NCI-H345 (cell line): ENCODE results near the gene TOP3A.

ENCODE experiments used
- DNase-seq: peaks from one replicate; lab custom pipeline; 2025; lab: John Stamatoyannopoulos, UW

TOP3A gene

DNA sequence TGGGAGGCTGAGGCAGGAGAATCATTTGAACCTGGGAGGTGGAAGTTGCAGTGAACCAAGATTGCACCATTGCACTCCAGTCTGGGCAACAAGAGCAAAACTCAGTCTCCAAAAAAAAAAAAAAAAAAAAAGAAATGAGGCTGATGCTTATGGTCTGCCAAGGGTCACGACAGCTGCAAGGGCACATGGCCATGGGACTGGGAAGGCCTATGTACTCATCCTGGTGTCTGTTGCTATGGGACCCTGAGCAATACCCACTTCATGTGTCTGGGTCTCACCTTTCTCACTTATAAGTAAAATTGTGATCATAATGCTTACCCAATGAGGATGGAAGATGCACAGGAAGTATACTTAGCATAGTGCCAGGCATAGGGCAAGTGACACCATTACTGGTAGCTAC is 37.7 kb downstream of the TOP3A start:
- no peak for DNase-seq

GRCh38 chr17:18270046-18270931 is 44.5 kb downstream of the TOP3A start:
- no peak for DNase-seq

DNA sequence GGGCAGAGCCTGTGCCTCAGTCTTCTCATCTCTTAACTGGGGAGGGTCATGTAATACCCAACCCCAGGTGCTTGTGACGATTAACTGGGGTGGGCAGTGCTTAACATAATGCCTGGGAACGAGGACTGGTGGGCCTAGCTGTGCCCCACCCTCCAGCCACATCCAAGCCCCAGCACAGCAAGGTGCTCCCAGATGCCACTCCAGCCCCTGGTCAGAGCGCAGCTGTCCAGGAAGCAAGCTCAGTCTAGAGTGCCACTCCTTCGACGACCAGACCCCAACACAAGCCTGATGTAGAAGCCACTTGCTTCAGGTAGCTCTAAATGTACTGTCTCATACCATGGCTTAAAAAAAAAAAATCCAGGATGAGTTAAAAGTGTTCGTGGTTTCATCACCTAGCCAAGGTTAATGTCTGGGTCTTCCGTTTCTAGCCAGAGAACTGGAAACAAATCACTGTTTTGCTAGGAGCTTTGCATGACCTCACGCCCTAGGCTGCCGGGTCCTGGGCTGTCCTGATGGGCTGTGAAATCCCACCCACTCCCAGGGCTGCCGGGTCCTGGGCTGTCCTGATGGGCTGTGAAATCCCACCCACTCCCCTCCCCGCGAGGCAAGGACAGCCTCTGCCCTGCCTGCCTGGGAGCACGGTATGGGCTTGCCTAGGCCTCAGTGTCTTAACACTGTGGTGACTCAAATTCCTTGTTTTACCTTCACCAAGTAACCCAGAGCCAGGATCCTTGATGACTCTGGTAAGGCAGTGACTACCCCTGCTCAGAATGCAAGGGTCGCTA is 46.7 kb downstream of the TOP3A start:
- no peak for DNase-seq

DNA sequence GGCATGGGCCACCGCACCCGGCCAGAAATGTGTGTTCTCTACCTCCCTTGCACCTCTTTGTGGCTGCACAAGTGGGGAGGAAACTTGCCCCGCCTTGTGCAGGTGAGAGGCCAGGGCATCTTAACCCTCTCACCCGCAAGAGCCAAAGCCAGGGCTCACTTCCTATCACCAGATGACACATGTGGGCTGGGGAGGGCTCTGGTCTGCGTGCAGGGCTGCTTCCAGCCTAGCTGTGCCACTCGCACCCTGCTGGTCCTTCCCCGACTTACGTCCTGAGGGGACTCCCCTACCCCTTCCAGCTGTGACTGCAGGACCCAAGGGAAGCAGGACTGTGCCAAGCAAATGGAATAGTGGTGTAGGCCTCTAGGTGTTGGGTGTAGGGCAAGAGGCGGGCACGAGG is 47.4 kb downstream of the TOP3A start:
- no peak for DNase-seq

GRCh38 chr17:18263885-18264682 is 50.7 kb downstream of the TOP3A start:
- DNase-seq = no peak

DNA sequence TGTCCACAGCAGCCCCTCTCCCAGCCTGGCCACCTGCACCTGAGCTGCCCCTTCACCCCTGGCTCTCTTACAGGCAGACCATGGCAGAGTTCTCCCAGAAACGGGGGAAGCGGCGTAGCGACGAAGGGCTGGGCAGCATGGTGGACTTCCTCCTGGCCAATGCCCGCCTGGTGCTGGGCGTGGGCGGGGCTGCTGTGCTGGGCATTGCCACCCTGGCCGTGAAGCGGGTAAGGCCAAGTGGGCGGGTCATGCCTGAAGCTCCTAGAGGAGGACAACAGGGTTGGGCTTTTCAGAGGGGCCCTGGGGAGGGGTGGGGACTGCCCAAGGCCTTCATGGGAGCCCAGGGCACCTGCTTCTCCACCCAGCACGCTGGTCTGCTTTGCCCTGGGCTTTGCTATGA is 52.2 kb downstream of the TOP3A start:
- no peak for DNase-seq

GRCh38 chr17:18262111-18262510 is 52.7 kb downstream of the TOP3A start:
- DNase-seq = no peak

GRCh38 chr17:18261659-18262058 is 53.1 kb downstream of the TOP3A start:
- no peak for DNase-seq

DNA sequence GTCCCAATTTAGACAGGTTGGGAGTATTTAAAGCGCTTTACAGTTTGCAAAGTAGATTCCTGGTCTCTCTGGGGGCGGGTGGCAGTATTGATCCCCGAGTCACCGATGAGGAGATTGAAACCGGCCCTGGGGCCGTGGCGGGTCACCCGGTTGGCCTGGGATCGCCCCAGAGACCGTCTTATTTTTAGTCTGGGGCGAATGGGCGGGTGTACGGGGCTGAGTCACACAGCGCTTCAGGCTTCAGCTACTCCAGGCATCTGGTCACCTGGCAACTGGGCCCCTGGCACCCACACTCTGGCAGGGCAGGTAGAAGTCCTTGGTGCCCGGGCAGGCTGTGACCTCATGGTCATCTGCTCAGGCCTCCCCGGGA is 53.7 kb downstream of the TOP3A start:
- peak; percentile 14 for DNase-seq

GRCh38 chr17:18260332-18261145 is 54.3 kb downstream of the TOP3A start, which contains the start of gene MIEF2:
TSS of gene MIEF2 (plus strand) at chr17:18260662. CDS start at chr17:18262721, 2,059 bp downstream.
- DNase-seq = peak; percentile 94

GRCh38 chr17:18259621-18260331 is 55.0 kb downstream of the TOP3A start:
- no peak for DNase-seq

DNA sequence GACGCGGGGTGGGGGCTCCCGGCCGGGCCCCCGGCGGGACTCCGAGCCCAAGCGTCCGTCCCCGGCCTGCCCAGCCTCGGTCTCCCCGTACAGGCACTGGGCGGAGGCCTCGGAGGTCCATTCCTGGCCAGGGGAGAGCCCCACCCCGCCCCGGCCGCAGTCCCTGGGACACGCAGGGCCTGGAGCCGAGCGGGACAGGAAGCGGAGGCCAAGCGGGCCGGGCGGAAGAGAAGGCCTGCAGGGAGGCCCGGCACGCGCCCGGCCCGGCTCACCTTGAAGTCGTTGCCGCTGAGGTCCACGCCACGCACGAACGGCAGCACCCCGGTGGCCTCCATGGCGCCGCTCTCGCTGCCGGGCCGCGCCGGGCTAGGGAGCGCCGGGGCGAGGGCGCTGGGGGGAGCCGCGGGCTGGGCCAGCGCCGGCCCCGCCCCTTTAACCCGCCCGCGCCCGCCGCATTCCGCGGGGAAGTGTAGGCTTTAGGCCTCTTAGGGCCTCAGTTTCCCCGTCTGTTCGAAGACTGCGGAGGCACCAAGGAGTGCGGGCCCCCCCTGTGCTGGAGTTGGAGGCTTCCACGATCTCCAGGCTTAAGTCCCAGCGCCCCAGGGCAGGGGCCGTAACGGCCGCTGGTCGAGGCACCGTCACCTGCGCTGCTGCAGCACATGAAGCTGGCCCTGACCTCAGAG is 56.3 kb downstream of the TOP3A start, which contains the start of gene FLII:
Gene FLII (minus strand): TSS at position 383 of the 683 bp plus-strand sequence. CDS start 48 bp downstream, at position 335.
- peak; percentile 44 for DNase-seq

DNA sequence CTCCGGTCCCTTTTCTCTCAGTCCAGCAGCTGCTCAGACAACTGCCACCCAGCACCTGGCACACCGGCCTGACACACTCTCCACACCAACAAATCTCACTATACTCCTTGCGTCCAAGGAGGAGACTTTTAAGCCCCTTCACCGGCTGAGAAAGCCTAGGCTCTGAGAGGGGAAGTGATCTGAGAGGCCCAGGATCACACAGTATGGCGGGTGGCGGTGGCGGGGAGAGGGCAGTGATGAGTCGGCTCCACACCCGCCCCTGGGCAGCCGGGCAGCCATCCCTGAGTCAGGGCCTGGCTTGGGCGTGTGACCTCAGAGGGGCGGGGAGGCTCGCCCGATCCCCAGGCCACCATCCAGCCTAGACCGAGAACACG is 56.8 kb downstream of the TOP3A start:
- peak; percentile 20 for DNase-seq

GRCh38 chr17:18257268-18257981 is 57.4 kb downstream of the TOP3A start:
- DNase-seq = no peak

DNA sequence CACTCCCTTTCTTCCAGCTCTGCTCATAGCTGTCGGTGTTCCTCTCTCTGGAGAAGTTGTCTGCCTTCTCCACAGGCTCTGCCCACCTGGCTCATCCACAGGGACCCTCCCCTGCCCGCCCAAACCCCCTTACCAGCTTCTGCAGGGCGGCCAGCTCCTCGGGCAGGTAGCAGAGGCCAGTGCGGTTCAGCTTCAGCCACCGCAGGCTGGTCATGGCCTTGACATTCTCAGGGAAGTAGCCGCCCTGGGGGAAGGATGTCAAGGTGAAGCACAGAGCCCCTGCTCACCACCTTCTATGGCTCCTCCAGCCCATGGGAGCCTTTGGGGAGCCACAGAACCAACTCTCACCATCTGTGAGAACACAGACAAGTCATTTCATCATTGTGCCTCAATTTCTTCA is 58.0 kb downstream of the TOP3A start:
- no peak for DNase-seq

GRCh38 chr17:18256351-18256750 is 58.4 kb downstream of the TOP3A start:
- DNase-seq = no peak

DNA sequence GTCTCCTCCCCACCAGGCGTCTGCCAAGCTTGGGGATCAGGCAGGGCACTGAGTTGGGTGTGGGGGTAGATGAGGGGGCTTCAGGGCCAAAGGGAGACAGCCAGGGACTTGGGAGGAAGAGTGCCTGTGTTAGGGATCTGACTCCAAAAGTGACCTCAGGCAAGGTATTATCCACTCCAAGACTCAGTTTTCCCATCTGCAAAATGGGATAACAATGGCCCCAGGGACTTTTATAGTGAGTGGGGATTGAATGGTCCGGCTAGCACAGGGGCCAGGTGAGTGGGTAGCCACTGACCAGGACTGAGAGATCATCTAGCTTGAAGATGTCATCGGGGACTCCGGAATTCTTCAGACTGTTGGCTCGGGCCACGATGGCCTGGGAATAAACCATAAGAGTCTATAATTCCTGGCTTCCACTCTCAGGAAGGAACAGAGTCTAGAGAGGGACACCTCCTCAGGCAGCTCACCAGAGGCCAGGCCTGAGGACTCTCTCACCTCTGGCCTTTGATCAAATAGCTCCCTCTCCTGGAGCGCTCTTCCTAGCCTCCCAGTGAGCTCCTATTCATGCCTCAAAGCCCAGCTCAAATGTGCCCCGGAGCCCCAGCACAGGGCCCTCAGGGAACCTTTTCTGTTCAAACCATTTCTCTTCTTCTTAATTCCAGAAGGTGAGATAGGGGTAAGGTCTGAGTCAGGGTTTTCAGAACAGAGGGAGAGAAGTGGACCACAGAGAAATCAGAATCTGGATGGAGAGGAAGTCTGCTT is 59.7 kb downstream of the TOP3A start:
- DNase-seq = no peak

- DNase-seq = no peak
Measured at GRCh38 chr17:18253947-18254821, 60.6 kb downstream of the TOP3A start.
